Measurements from ENCODE around the gene OPALIN. TPM values are rescaled to one million over a fixed set of nuclear protein-coding genes. Genes with fewer than 3 reads are reported as not detected.

The OPALIN gene
- total and polyA plus RNA-seq, 2 experiments from 2014 or later = not detected

DNA sequence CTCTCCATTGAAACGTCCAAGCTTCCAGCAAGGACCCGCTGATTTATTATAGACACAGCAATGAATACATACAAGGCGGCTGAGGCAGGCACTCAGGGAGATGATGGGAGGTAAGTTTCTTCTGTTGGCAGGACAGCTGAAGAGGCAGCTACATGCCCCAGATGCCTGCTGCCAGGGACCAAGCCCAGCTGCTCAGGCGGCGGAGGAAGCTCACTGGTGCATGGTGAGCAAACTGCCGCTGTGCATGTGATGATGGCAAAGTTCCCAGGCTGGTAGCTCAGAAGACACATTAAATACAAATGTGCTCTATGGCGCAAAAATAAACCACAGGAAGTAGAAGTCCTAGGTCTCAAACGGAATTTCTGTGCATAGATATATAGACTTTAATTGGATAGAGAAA is 52.3 kb downstream of the OPALIN start:
- H3K4me1 ChIP-seq (ENCODE audit: insufficient read depth) = no peaks in the 10 kb centered on the region
- DNase-seq (ENCODE audit: low spot score) = no peak
- H3K27ac ChIP-seq = no peak overlapping the region
- no peaks in the 10 kb centered on the region for H3K27me3 ChIP-seq
- no peak overlapping the region for H3K4me3 ChIP-seq
- H3K4me2 ChIP-seq = no peak overlapping the region
- H3K79me2 ChIP-seq = no peaks in the 10 kb centered on the region
- no peak overlapping the region for H2AFZ ChIP-seq
- no peak for TF ChIP-seq CTCF (IDR thresholded peaks at IDR 0.05; ENCODE audit: poor library complexity)
- no peak for TF ChIP-seq EZH2phosphoT487 (IDR thresholded peaks at IDR 0.05; ENCODE audit: low read depth, severe bottlenecking, unreplicated experiment)
- TF ChIP-seq EZH2 (IDR thresholded peaks at IDR 0.05; ENCODE audit: borderline replicate concordance) = no peak
- H4K20me1 ChIP-seq (ENCODE audit: insufficient read depth, poor library complexity, severe bottlenecking) = no peaks in the 10 kb centered on the region
- H3K9me3 ChIP-seq (ENCODE audit: low read depth) = no peaks in the 10 kb centered on the region
- WGBS (ENCODE audit: low lambda C conversion rate, missing lambda C conversion rate) = 86% methylated on average over 8 of the region's 8 CpGs
- H3K36me3 ChIP-seq (replicated peaks; ENCODE audit: insufficient read depth, low read depth) = no peaks in the 10 kb centered on the region
- H3K9me2 ChIP-seq (replicated peaks; ENCODE audit: insufficient read depth) = no peaks in the 10 kb centered on the region

GRCh38 chr10:96305019-96305418 is 53.8 kb downstream of the OPALIN start:
- Histone ChIP-seq H3K9me2 (replicated peaks; ENCODE audit: insufficient read depth) (no peaks in the 10 kb centered on the region), H3K36me3 (replicated peaks; ENCODE audit: insufficient read depth, low read depth) (no peaks in the 10 kb centered on the region), H2AFZ (no peak overlapping the region), H3K4me3 (no peak overlapping the region), H3K27me3 (no peaks in the 10 kb centered on the region), H3K79me2 (no peaks in the 10 kb centered on the region), H3K4me1 (ENCODE audit: insufficient read depth) (no peaks in the 10 kb centered on the region), H4K20me1 (ENCODE audit: insufficient read depth, poor library complexity, severe bottlenecking) (no peaks in the 10 kb centered on the region), H3K9me3 (ENCODE audit: low read depth) (no peaks in the 10 kb centered on the region), H3K27ac (no peak overlapping the region), H3K4me2 (no peak overlapping the region)
- DNase-seq (ENCODE audit: low spot score) = no peak
- no peak for TF ChIP-seq CTCF (IDR thresholded peaks at IDR 0.05; ENCODE audit: poor library complexity)
- no peak for TF ChIP-seq EZH2 (IDR thresholded peaks at IDR 0.05; ENCODE audit: borderline replicate concordance)
- TF ChIP-seq EZH2phosphoT487 (IDR thresholded peaks at IDR 0.05; ENCODE audit: low read depth, severe bottlenecking, unreplicated experiment) = no peak
- 93% methylated on average over 3 of the region's 3 CpGs for WGBS (ENCODE audit: low lambda C conversion rate, missing lambda C conversion rate)

GRCh38 chr10:96304230-96304629 is 54.6 kb downstream of the OPALIN start, which contains the start of gene DNTT:
DNTT (plus strand) TSS chr10:96304434; CDS start chr10:96304498, 64 bp downstream.
- Histone ChIP-seq H3K4me3 (no peak within 1 kb of the TSS), H3K79me2 (no peaks in the 10 kb centered on the region), H4K20me1 (ENCODE audit: insufficient read depth, poor library complexity, severe bottlenecking) (no peaks in the 10 kb centered on the region), H2AFZ (no peak within 1 kb of the TSS), H3K9me3 (ENCODE audit: low read depth) (no peaks in the 10 kb centered on the region), H3K27ac (no peak within 1 kb of the TSS), H3K36me3 (replicated peaks; ENCODE audit: insufficient read depth, low read depth) (no peaks in the 10 kb centered on the region), H3K9me2 (replicated peaks; ENCODE audit: insufficient read depth) (no peaks in the 10 kb centered on the region), H3K27me3 (no peaks in the 10 kb centered on the region), H3K4me1 (ENCODE audit: insufficient read depth) (no peaks in the 10 kb centered on the region), H3K4me2 (no peak within 1 kb of the TSS)
- 91% methylated on average over 8 of the region's 8 CpGs for WGBS (ENCODE audit: low lambda C conversion rate, missing lambda C conversion rate)
- no peak for TF ChIP-seq EZH2 (IDR thresholded peaks at IDR 0.05; ENCODE audit: borderline replicate concordance)
- no peak for TF ChIP-seq CTCF (IDR thresholded peaks at IDR 0.05; ENCODE audit: poor library complexity)
- no peak for TF ChIP-seq EZH2phosphoT487 (IDR thresholded peaks at IDR 0.05; ENCODE audit: low read depth, severe bottlenecking, unreplicated experiment)
- DNase-seq (ENCODE audit: low spot score) = no peak

GRCh38 chr10:96301616-96302015 is 57.2 kb downstream of the OPALIN start:
- H2AFZ ChIP-seq = no peak overlapping the region
- H3K36me3 ChIP-seq (replicated peaks; ENCODE audit: insufficient read depth, low read depth) = no peaks in the 10 kb centered on the region
- 18% methylated on average over 1 of the region's 1 CpG for WGBS (ENCODE audit: low lambda C conversion rate, missing lambda C conversion rate)
- TF ChIP-seq CTCF (IDR thresholded peaks at IDR 0.05; ENCODE audit: poor library complexity) (no peak), EZH2phosphoT487 (IDR thresholded peaks at IDR 0.05; ENCODE audit: low read depth, severe bottlenecking, unreplicated experiment) (no peak), EZH2 (IDR thresholded peaks at IDR 0.05; ENCODE audit: borderline replicate concordance) (no peak)
- no peak overlapping the region for H3K4me3 ChIP-seq
- H3K4me2 ChIP-seq = no peak overlapping the region
- no peaks in the 10 kb centered on the region for H3K9me2 ChIP-seq (replicated peaks; ENCODE audit: insufficient read depth)
- H3K79me2 ChIP-seq = no peaks in the 10 kb centered on the region
- no peaks in the 10 kb centered on the region for H3K9me3 ChIP-seq (ENCODE audit: low read depth)
- no peaks in the 10 kb centered on the region for H4K20me1 ChIP-seq (ENCODE audit: insufficient read depth, poor library complexity, severe bottlenecking)
- H3K27me3 ChIP-seq = no peaks in the 10 kb centered on the region
- H3K27ac ChIP-seq = no peak overlapping the region
- H3K4me1 ChIP-seq (ENCODE audit: insufficient read depth) = no peaks in the 10 kb centered on the region
- no peak for DNase-seq (ENCODE audit: low spot score)

Measured in hepatocyte (in vitro differentiated cells).